Cardiac fibroblast (primary cell): Measurements from ENCODE around the gene KIDINS220.

Experiments
- DNase-seq, 2 donors: peaks; one replicate each; pipeline versions ENCODE4 v3.0.0 to v3.0.0-alpha.2; 2010; ENCODE audit warnings: low read depth in 2 of 2
- H3K4me3 ChIP-seq, 2 donors: replicated peaks in 1 of 2; 1 replicate in 1 of 2; 2 replicates in 1 of 2; pipeline ENCODE4 v1.5.1; 2011; ENCODE audit warnings: low read depth in 2 of 2, low read length in 2 of 2, mild to moderate bottlenecking in 2 of 2, moderate library complexity in 1 of 2
- TF ChIP-seq, protein P1 (sequence below): IDR thresholded peaks from one replicate; pipeline ENCODE4 v1.5.1; 2011; ENCODE audit warnings: low read depth, mild to moderate bottlenecking, low read length, inconsistent platforms

KIDINS220 gene

DNA sequence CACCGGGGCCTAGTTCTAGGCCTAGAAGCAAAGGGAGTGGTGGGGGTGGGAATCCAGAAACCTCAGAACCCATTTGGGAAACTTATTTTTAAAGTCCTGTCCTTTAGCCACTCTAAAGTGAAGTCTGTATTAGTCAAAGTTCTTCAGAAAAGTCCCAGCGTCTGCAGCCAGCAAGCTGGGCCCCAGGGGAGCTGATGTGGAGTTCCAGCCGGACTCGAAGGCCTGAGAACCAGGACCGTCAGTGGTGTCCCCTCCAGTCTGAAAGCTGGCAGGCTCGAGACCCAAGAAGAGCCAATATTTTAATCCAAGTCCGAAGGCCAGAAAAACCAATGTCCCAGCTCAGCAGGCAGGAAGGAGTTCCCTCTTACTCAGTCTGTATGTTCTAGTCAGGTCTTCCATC is 123.1 kb downstream of the KIDINS220 start:
- no peak for DNase-seq
- H3K4me3 ChIP-seq: no peak overlapping the region
- TF ChIP-seq, protein P1, sequence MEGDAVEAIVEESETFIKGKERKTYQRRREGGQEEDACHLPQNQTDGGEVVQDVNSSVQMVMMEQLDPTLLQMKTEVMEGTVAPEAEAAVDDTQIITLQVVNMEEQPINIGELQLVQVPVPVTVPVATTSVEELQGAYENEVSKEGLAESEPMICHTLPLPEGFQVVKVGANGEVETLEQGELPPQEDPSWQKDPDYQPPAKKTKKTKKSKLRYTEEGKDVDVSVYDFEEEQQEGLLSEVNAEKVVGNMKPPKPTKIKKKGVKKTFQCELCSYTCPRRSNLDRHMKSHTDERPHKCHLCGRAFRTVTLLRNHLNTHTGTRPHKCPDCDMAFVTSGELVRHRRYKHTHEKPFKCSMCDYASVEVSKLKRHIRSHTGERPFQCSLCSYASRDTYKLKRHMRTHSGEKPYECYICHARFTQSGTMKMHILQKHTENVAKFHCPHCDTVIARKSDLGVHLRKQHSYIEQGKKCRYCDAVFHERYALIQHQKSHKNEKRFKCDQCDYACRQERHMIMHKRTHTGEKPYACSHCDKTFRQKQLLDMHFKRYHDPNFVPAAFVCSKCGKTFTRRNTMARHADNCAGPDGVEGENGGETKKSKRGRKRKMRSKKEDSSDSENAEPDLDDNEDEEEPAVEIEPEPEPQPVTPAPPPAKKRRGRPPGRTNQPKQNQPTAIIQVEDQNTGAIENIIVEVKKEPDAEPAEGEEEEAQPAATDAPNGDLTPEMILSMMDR: no peak

GRCh38 chr2:8710951-8711350 is 126.5 kb downstream of the KIDINS220 start:
- DNase-seq: no peak
- H3K4me3 ChIP-seq: no peak overlapping the region
- TF ChIP-seq, protein P1: no peak

- TF ChIP-seq, protein P1: no peak
- no peak for DNase-seq
- H3K4me3 ChIP-seq: no peak overlapping the region
Measured at GRCh38 chr2:8709611-8710010, 127.8 kb downstream of the KIDINS220 start.

- DNase-seq: no peak
- no peak overlapping the region for H3K4me3 ChIP-seq
- TF ChIP-seq, protein P1: no peak
Measured at GRCh38 chr2:8704906-8705305, 132.5 kb downstream of the KIDINS220 start.

- H3K4me3 ChIP-seq: no peak overlapping the region
- no peak for DNase-seq
- TF ChIP-seq, protein P1: no peak
Measured at GRCh38 chr2:8701681-8702379, 135.6 kb downstream of the KIDINS220 start.

DNA sequence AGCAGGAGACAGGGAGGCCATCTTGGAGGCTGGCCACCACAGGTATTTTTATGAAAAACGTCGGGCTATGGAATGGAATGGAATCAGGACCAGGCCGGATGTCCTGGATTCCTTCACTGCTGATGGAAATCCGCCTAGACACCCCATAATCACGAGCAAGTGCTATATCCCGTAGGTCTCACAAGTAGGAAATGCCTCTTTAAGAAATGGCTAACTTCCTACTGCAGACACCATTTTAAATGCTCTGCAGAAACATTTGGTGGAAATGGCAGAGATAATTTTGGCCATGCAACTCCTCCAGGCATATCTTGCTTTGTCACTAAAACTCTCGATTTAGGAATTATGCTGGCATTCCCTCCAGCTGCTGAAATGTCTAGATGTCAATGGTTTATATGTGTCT is 137.6 kb downstream of the KIDINS220 start:
- TF ChIP-seq, protein P1: no peak
- no peak for DNase-seq
- no peak overlapping the region for H3K4me3 ChIP-seq

DNA sequence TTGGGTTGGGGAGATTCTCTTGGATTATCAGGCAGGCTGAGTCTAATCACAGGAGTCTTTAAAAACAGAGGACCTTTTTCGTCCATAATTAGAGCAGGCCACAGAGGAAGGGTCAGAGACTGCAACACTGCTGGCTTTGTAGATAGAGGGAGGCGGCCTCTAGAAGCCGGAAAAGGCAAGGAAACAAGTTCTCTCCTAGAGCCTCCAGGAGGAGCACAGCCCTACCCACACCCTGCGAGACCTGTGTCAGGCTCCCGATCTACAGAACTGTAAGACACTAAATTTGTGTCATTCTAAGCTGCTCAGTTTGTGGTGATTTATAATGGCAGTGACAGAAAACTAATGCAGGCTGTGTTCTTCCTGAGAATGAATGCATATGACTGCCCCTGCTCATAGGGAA is 140.2 kb downstream of the KIDINS220 start:
- TF ChIP-seq, protein P1: no peak
- no peak overlapping the region for H3K4me3 ChIP-seq
- no peak for DNase-seq
